ENCODE results near the gene CPHXL2.

CPHXL2 gene

DNA sequence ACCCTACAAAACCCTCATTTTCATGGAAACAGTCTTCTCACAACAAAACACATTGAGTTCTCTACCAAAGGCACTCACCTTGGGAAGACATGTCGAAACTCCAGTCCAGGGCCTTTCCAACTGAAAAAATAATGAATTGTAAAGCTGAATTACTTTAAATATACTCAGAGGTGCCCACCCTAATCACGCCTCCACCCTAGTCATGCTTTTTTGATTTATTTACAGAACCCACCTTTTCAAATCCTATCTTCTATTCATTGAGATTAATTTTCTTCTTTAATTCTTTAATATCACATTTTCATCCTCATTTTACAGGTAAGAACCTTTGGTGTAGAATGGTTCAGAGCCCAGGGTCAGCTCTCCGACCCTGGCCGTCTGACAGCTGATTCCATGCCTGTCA is at the start of gene CPHXL2:
Gene CPHXL2, minus strand, starts transcription at position 101 of the 400 bp plus-strand sequence. Its CDS starts 10 bp downstream, at position 91.
- no peak for DNase-seq (ENCODE audit: low read depth in 2 of 2)

DNA sequence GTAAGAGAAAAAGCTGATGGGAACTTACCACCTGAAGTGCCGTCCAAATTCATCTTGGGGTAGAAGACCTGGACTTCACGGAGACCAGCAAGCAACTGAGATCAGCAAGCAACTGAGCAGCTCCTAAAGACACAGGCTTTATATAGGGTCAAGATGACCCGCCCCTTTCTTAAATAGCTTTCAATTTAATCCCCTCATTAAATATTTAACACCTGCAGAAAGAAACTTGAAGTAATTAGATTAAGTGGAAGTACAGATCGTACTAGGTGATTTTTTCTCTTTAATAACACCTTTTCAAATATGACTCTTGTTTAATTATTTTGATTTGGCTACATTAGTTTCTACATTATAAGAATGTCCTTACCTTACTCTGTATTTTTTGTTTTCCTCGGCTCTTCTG is 49.6 kb upstream of the CPHXL2 start, which contains the start of gene CPHXL:
Gene CPHXL, minus strand, starts transcription at position 101 of the 400 bp plus-strand sequence. Its CDS starts 48 bp downstream, at position 53.
- DNase-seq (ENCODE audit: low read depth in 2 of 2) = no peak

DNA sequence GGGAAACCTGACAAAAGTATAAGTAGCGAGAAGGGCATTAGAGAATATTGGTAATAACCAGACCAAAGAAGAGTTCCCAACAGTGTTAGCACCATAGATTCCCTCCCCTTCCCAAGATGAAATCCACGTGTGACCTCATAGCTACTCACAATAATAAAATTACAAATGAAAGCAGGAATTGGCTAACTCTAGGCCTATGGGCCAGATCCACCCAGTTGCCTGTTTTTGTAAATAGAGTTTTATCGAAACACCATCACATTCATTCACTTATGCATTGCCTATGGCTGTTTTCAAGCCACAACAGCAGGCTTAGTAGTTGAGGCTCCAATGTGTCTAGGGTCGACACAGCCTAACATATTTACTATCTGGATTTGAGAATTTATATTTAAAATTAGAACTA is 41.6 kb upstream of the CPHXL2 start:
- DNase-seq (ENCODE audit: low read depth in 2 of 2) = no peak

DNA sequence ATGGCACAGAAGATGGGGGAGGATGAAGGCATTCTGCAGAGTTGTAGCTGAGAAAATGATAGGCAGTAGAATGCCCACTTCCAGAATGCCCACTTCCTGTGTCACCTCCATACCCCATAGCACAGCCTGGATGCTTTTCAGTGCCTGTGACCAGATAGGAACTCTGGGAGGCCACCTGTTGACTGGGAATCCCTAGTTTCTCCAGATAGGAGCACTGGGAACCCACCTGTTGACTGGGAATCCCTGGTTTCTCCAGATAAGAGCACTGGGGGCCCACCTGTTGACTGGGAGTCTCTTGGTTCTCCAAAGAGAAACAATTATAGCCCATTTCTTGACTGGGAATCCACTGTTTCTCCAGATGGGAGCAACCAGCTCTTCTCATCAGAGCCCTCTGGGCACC is 37.9 kb upstream of the CPHXL2 start:
- DNase-seq (ENCODE audit: low read depth in 2 of 2) = no peak

DNA sequence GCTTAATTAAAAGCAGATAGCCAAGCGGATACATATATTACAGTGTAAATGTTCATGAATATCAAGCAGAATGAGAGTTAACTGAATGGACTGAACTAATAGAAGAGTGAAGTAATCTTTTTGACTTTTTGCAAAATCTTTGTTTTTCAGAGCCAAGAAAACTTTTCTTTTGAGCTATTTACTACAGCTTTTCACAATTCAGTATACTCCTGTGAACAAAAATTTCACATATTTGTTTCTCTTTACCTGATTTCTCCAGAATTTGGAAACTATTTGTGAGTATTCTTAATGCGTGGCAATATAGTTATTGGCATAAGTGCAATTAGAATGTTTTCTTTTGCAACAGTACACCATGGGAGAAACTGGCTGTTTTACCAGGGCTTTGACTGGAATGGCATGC is 33.5 kb upstream of the CPHXL2 start:
- DNase-seq (ENCODE audit: low read depth in 2 of 2) = no peak

DNA sequence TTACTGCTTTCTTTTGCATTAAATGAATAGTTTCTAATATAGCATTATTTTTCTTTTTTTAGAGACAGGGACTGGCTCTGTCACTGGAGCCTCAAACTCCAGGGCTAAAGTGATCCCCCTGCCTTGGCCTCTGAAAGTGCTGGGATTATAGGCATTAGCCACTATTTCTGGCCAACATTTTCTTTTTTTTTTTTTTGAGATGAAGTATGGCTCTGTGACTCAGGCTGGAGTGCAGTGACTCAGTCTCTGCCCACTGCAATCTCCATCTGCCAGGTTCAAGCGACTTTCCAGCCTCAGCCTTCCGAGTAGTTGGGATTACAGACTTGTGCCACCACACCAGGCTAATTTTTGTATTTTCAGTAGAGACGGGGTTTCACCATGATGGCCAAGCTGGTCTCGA is 26.5 kb upstream of the CPHXL2 start:
- no peak for DNase-seq (ENCODE audit: low read depth in 2 of 2)

DNA sequence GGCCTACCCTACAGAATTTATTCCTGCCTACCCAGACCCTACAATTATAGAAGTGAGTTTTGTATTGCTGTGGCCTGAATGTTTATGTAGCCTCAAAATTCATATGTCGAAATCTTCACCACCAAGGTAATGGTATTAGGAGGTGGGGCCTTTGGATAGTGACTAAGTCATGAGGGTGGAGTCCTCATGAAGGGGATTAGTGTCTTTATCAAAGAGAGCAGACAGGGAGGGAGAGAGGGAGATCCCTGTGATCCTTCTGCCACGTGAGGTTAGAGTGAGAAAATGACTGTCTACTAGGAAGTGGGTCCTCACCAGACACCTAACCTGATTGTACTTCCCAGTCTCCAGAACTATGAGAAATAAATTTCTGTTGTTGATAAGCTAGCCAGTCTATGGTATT is 25.4 kb upstream of the CPHXL2 start:
- no peak for DNase-seq (ENCODE audit: low read depth in 2 of 2)

DNA sequence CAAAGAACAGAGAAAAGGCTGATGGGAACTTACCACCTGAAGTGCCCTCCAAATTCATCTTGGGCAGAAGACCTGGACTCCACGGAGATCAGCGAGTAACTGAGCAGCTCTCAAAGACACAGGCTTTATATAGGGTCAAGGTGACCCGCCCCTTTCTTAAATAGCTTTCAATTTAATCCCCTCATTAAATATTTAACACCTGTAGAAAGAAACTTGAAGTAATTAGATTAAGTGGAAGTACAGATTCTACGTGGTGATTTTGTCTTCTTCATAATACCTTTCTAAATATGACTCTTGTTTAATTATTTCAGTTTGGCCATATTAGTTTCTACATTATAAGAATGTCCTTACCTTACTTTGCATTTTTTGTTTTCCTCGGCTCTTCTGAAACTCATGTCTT is 24.6 kb upstream of the CPHXL2 start, which contains the start of gene DUXB:
Gene DUXB, minus strand, starts transcription at position 101 of the 400 bp plus-strand sequence. Its CDS starts 43 bp downstream, at position 58.
- no peak for DNase-seq (ENCODE audit: low read depth in 2 of 2)

DNA sequence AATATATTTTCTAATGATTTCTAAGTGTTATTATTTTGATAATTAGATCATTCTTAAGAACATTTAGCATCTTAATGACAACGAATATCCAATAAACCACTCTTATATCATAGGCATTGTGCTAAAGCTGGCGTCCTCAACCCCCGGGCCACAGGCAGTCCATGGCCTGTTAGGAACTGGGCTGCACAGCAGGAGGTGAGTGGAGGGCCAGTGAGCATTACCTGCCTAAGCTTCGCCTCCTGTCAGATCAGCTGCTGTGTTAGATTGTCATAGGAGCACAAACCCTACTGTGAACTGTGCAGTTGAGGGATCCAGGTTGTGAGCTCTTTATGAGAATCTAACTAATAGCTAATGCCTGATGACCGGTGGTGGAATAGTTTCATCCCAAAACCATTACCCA is 20.8 kb upstream of the CPHXL2 start:
- DNase-seq (ENCODE audit: low read depth in 2 of 2) = no peak

DNA sequence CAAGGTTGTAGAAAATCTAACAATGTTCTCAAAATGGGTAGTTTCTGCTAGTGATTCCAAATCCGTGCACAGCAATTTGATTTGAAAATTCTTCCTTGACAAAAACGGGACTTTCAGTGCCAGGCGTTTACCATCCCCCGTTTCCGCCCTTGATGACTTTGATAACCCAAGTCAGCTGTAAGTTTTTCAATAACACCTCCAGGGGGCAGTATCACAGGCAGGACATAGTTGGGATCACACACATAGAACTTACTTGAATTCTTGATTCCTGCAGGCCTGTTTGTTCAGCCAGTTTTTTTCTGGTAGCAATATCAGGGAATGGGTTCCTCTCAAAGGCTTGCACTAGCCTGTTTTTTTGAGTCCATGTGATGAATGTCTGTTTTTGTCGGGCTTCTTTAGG is 18.9 kb upstream of the CPHXL2 start:
- no peak for DNase-seq (ENCODE audit: low read depth in 2 of 2)

DNA sequence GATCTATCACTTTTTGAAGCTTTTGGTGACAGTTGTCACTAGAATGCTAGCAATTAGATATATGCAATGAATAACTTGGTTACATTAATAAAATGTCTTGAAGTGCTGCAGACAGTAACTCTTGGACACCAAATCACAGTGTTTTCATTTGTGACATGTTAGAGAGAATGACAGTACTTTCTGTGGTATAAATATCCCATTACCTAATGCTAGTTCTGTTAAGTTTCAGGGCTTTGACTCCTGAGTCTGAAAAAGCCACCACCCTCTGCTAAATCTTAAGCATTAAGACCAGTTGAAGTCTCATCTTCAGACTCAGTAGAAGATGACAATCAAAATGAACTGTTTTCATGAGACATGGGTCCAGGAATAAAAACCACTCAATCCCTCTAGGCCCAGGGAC is 10.6 kb upstream of the CPHXL2 start:
- no peak for DNase-seq (ENCODE audit: low read depth in 2 of 2)

DNA sequence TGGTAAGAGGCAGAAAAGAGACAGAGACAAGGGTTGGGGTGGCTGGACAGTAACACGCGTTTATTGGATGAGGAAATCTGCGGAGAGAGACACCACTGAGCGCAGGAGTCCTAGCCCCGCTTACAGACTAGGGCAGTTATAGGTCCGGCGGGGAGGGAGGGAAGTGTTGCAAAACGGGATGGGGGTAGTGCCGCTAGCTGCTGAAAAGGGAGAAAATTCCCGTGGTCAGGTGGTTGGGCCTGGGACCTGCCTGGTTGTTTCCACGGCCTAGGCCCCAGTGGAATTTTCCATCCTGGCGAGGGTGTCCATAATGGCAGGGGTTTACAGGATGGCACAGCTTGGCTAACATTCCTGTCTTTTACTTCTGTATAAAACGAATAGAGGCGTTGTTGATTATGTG is 5.5 kb upstream of the CPHXL2 start:
- no peak for DNase-seq (ENCODE audit: low read depth in 2 of 2)

DNA sequence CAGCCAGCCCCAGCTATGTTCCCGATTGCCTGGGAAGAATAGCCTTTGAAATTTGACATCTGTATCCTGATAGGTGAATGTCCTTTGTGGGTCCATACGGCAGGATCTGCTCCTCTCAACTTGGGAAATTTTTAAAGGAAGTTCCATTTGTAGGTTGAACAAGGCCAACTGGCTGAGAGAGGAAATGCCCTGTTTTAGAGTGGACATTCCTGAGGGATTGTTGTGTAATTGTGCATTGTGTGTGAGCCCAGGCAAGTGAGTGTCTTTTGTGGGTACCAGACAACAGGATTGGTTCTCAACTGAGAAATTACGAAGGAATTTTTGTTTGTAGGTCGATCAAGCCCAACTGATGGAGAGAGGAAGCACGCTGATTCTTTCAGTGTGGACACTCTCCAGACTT is 2.6 kb upstream of the CPHXL2 start:
- DNase-seq (ENCODE audit: low read depth in 2 of 2) = no peak

DNA sequence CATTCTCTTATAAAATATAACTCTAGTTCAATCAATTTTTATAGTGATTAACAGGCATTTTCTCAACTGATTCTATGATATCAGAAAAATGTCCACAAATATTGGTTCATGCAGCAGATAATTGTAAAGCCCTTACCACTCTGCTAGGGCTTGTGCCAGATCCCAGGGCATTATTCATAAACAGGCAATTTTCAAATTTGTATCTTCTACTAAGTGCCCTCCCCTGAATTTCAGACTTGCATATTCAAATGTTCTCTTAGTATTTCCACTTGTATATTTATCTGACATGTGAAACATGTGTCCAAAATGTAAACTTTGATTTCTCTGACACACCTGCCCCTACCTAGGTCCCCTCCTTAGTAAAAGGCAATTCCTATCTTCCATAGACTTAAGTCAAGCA is 9.3 kb downstream of the CPHXL2 start:
- DNase-seq (ENCODE audit: low read depth in 2 of 2) = no peak

DNA sequence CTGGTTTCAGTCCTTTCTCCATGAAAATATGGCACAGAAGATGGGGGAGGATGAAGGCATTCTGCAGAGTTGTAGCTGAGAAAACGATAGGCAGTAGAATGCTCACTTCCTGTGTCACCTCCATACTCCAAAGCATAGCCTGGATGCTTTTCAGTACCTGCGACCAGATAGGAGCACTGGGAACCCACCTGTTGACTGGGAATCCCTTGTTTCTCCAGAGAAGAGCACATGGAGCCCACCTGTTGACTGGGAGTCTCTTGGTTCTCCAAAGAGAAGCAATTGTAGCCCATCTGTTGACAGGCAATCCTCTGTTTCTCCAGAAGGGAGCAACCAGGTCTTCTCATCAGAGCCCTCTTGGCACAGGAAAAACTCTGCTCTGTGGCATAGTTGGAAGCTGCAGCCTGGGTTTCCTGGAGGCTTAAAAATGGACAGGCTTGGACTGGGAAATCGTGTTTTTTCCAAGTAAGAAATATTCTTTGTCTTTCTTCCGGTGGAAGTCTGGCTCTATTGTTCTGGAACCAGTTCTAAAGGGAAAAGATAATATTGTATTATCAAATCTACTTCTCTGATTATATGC is 16.0 kb downstream of the CPHXL2 start:
- DNase-seq (ENCODE audit: low read depth in 2 of 2) = no peak

DNA sequence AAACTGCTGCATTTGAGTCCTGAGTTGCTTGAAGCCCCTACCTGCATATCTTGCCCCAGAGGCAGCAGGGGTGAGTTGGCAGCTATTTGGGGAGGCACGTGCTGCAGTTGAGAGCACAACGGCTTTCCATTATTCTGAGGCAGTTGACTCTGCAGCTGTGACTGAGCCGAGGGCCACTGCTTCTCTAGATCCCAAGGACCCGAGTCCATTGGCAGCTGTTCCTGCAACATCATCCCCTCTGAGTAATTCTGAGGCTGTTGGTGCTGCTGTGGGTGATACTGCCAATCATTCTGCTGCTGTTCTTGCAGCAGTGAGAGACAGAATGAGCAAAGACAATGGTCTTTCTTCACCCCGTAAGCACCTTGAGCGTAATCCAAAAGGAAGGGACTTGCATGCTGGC is 16.5 kb downstream of the CPHXL2 start:
- no peak for DNase-seq (ENCODE audit: low read depth in 2 of 2)

DNA sequence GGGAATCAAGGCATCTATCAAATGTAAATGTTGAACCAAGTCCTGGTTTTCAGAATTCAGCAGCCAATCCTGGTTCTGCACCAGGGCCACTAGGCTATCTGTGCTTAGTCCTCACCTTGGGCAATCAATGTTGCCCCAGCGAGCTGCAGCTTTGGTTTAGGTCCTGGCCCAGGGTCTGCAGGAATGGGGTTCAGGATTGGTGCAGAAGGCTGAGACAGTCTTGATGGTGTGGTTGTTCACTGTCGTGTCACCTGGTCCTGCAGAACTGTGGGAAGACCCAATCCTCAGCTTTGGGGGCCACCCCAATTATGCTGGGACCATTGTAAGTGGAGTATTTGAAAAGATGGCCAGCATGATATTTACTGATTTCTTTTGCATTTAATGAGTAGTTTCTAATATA is 18.6 kb downstream of the CPHXL2 start:
- DNase-seq (ENCODE audit: low read depth in 2 of 2) = no peak

DNA sequence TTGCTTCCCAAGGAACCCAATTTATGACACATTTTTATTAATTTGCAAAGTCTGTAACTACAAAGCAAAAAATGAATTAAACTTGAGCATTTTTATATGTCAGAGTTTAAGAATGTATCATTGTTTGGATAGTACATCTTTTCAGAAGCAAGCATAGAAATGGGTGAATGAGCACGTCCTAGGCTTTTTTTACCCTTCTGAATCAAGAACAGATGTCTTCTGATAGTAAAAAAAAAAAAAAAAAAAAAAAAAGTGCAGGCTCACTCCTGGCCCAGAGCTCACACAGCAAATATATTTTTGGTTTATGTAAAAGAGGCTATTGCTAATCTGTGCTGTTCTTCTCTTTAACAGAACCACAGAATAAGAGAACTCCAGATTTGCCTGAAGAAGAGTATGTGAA is 22.9 kb downstream of the CPHXL2 start:
- DNase-seq (ENCODE audit: low read depth in 2 of 2) = no peak

DNA sequence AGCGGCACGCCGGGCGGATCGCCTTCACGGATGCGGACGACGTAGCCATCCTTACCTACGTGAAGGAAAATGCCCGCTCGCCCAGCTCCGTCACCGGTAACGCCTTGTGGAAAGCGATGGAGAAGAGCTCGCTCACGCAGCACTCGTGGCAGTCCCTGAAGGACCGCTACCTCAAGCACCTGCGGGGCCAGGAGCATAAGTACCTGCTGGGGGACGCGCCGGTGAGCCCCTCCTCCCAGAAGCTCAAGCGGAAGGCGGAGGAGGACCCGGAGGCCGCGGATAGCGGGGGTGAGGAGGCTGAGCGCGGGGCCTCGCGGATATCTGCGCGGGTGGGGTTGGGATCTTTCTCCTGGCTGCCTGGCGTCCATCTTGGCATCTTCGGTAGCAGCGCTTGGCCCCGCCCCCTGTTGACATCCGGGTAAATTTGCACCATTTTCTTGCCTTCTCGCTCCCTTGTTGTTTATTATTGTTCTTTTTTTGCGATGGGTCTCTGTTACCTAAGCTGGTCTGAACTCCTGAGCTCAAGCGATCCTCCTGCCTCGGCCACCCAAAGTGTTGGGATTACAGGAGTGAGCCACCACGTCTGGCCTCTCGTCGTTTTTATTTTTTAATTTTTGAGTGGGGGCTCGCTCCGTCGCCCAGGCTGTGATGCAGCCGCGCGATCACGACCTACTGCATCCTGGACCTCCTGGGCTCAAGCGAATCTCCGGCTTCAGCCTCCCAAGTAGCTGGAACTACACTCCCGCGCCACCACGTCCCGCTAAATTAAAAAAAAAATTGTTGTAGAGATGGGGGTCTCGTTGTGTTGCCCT is 28.3 kb downstream of the CPHXL2 start:
- peak; percentile 74 to 80 for DNase-seq (ENCODE audit: low read depth in 2 of 2)

DNA sequence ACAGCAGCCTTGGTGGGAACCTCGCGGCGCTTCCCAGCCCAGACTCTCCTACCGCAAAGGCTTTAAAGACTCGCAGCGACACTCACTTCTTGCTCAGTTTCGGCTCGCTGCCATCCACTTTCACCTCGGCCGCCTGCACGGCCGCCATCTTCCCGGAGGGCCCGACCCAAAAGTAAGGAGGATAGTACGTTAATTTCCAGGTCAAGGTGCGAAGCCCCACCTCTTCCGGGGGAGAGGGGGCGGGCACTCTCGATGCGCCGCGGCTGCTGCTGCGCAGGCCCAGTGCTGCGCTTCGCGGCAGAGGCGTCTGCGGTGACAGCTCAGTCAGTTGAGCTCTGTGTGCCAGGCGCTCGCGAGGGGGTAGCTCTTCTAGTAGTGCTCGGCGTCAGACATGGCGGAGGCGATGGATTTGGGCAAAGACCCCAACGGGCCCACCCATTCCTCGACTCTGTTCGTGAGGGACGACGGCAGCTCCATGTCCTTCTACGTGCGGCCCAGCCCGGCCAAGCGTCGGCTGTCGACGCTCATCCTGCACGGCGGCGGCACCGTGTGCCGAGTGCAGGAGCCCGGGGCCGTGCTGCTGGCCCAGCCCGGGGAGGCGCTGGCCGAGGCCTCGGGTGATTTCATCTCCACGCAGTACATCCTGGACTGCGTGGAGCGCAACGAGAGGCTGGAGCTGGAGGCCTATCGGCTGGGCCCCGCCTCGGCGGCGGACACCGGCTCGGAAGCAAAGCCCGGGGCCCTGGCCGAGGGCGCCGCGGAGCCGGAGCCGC is 29.1 kb downstream of the CPHXL2 start, which contains the start of the genes KARS1 and TERF2IP:
Gene KARS1, minus strand, starts transcription at position 174 of the 773 bp plus-strand sequence. Its CDS starts 26 bp downstream, at position 148.
Gene TERF2IP, plus strand, starts transcription at position 282 of the 773 bp plus-strand sequence. Its CDS starts 110 bp downstream, at position 392.
- DNase-seq (ENCODE audit: low read depth in 2 of 2) = peak; percentile 88 to 91

DNA sequence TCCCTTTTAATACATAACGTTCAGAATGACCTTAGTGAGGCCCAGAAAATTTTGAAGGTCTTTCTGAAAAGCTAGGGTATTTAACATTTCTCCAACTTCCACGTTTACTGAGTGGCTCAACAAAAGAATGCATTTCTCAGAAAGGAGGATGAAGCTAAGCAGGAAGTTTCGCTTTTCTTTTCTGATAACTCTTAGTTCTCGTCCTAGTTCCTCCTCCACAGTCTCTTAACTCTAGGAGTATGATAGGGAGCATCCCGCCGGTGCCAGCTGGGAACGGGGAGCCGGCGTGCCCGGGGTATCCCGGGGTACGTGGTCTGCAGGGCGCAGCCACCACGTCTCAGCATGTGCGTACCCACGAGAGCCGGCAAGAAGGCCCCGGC is 29.7 kb downstream of the CPHXL2 start:
- no peak for DNase-seq (ENCODE audit: low read depth in 2 of 2)
